Activated CD4-positive, alpha-beta memory T cell treated with anti-CD3 and anti-CD28 coated beads for 36 hours (primary cell): ENCODE measurements around the gene NOS1AP. TPM values are rescaled to one million over a fixed set of nuclear protein-coding genes. Genes with fewer than 3 reads are reported as not detected.

ENCODE experiments used
- CTCF ChIA-PET: fragments of 350-600 bp; sonication (Branson Sonifier 250); formaldehyde crosslinking; loops from one replicate; lab custom pipeline; 2021; ENCODE audit warnings: antibody characterized with exemption, inconsistent platforms; lab: Charles Lee
- POLR2A ChIA-PET: fragments of 350-600 bp; sonication (Branson Sonifier 250); formaldehyde crosslinking; loops from one replicate; lab custom pipeline; 2021; ENCODE audit warnings: antibody characterized with exemption; lab: Charles Lee
- DNase-seq: peaks from one replicate; pipeline ENCODE4 v3.0.0-alpha.2; 2020
- H3K27ac Mint-ChIP-seq: one replicate; pipeline ENCODE4 v1.8.0; 2021; ENCODE audit warnings: mixed read lengths
- H3K27me3 Mint-ChIP-seq: one replicate; pipeline ENCODE4 v1.8.0; 2021; ENCODE audit warnings: mixed read lengths
- H3K36me3 Mint-ChIP-seq: one replicate; pipeline ENCODE4 v1.8.0; 2021; ENCODE audit warnings: mixed read lengths
- H3K4me1 Mint-ChIP-seq: one replicate; pipeline ENCODE4 v1.8.0; 2021; ENCODE audit warnings: low read depth, mixed read lengths
- H3K4me3 Mint-ChIP-seq: one replicate; pipeline ENCODE4 v1.8.0; 2021; ENCODE audit warnings: mild to moderate bottlenecking, mixed read lengths
- H3K9me3 Mint-ChIP-seq: one replicate; pipeline ENCODE4 v1.8.0; 2021; ENCODE audit warnings: mixed read lengths
- intact Hi-C: fragments of 100-400 bp; cut with micrococcal nuclease; formaldehyde crosslinking; loops from one replicate; pipeline ENCODE4 v1.15.1; 2023
- total RNA-seq, 2 experiments: library from RNA; stranded (reverse); gene quantifications; one replicate each; pipeline ENCODE4 v1.2.3, GENCODE V29; 2021

Gene NOS1AP
- total RNA-seq, 2 experiments from 2014 or later: 0.12 TPM; not detected in 1

- Mint-ChIP-seq H3K4me3 (no peak overlapping the region), H3K9me3 (no peaks in the 10 kb centered on the region), H3K36me3 (no peaks in the 10 kb centered on the region), H3K27me3 (no peaks in the 10 kb centered on the region), H3K4me1 (no peaks in the 10 kb centered on the region), H3K27ac (no peak overlapping the region)
- ChIA-PET CTCF (no interaction called here), POLR2A (no interaction called here)
- no peak for DNase-seq
- intact Hi-C loops: no loop called here
Measured at GRCh38 chr1:162179121-162179520, 109.6 kb downstream of the NOS1AP start.

- H3K4me3 Mint-ChIP-seq: no peak overlapping the region
- POLR2A ChIA-PET: no interaction called here
- intact Hi-C loops: no loop called here
- no peaks in the 10 kb centered on the region for H3K27me3 Mint-ChIP-seq
- no peaks in the 10 kb centered on the region for H3K4me1 Mint-ChIP-seq
- DNase-seq: no peak
- no peaks in the 10 kb centered on the region for H3K9me3 Mint-ChIP-seq
- no peak overlapping the region for H3K27ac Mint-ChIP-seq
- no peaks in the 10 kb centered on the region for H3K36me3 Mint-ChIP-seq
- CTCF ChIA-PET: no interaction called here
Measured at GRCh38 chr1:162180813-162181212, 111.3 kb downstream of the NOS1AP start.

GRCh38 chr1:162182090-162182489, 112.6 kb downstream of the NOS1AP start:
- intact Hi-C loops: no loop called here
- no peak overlapping the region for H3K27ac Mint-ChIP-seq
- H3K9me3 Mint-ChIP-seq: no peaks in the 10 kb centered on the region
- ChIA-PET POLR2A (no interaction called here), CTCF (no interaction called here)
- no peak for DNase-seq
- peaks cover 4% of the 10 kb centered on the region for H3K27me3 Mint-ChIP-seq
- H3K4me1 Mint-ChIP-seq: no peaks in the 10 kb centered on the region
- no peak overlapping the region for H3K4me3 Mint-ChIP-seq
- H3K36me3 Mint-ChIP-seq: no peaks in the 10 kb centered on the region

- ChIA-PET POLR2A (no interaction called here), CTCF (no interaction called here)
- intact Hi-C loops: no loop called here
- Mint-ChIP-seq H3K4me3 (no peak overlapping the region), H3K36me3 (no peaks in the 10 kb centered on the region), H3K9me3 (no peaks in the 10 kb centered on the region), H3K27ac (no peak overlapping the region), H3K27me3 (peaks cover 4% of the 10 kb centered on the region), H3K4me1 (no peaks in the 10 kb centered on the region)
- DNase-seq: no peak
Measured at GRCh38 chr1:162185314-162186025, 116.0 kb downstream of the NOS1AP start.

- Mint-ChIP-seq H3K27me3 (peaks cover 4% of the 10 kb centered on the region), H3K36me3 (no peaks in the 10 kb centered on the region), H3K4me1 (no peaks in the 10 kb centered on the region), H3K27ac (no peak overlapping the region), H3K4me3 (no peak overlapping the region), H3K9me3 (no peaks in the 10 kb centered on the region)
- DNase-seq: no peak
- intact Hi-C loops: no loop called here
- CTCF ChIA-PET: no interaction called here
- POLR2A ChIA-PET: no interaction called here
Measured at GRCh38 chr1:162186026-162186374, 116.5 kb downstream of the NOS1AP start.

- no peaks in the 10 kb centered on the region for H3K9me3 Mint-ChIP-seq
- peaks cover 6% of the 10 kb centered on the region for H3K27me3 Mint-ChIP-seq
- no peaks in the 10 kb centered on the region for H3K36me3 Mint-ChIP-seq
- intact Hi-C loops: no loop called here
- DNase-seq: no peak
- H3K4me1 Mint-ChIP-seq: no peaks in the 10 kb centered on the region
- no peak overlapping the region for H3K4me3 Mint-ChIP-seq
- CTCF ChIA-PET: no interaction called here
- POLR2A ChIA-PET: no interaction called here
- no peak overlapping the region for H3K27ac Mint-ChIP-seq
Measured at GRCh38 chr1:162186406-162186805, 116.9 kb downstream of the NOS1AP start.

- ChIA-PET POLR2A (no interaction called here), CTCF (no interaction called here)
- Mint-ChIP-seq H3K27ac (no peak overlapping the region), H3K4me1 (no peaks in the 10 kb centered on the region), H3K36me3 (no peaks in the 10 kb centered on the region), H3K27me3 (peaks cover 6% of the 10 kb centered on the region), H3K9me3 (no peaks in the 10 kb centered on the region), H3K4me3 (no peak overlapping the region)
- intact Hi-C loops: no loop called here
- DNase-seq: no peak
Measured at GRCh38 chr1:162187687-162188276, 118.3 kb downstream of the NOS1AP start.

- Mint-ChIP-seq H3K27me3 (peaks cover 6% of the 10 kb centered on the region), H3K27ac (no peak overlapping the region), H3K36me3 (no peaks in the 10 kb centered on the region), H3K9me3 (no peaks in the 10 kb centered on the region), H3K4me1 (no peaks in the 10 kb centered on the region), H3K4me3 (no peak overlapping the region)
- POLR2A ChIA-PET: no interaction called here
- intact Hi-C loops: no loop called here
- DNase-seq: no peak
- CTCF ChIA-PET: no interaction called here
Measured at GRCh38 chr1:162189345-162189744, 119.9 kb downstream of the NOS1AP start.

GRCh38 chr1:162191396-162192305, 122.2 kb downstream of the NOS1AP start:
- no peak for DNase-seq
- POLR2A ChIA-PET: no interaction called here
- Mint-ChIP-seq H3K36me3 (no peaks in the 10 kb centered on the region), H3K27ac (no peak overlapping the region), H3K4me3 (no peak overlapping the region), H3K9me3 (no peaks in the 10 kb centered on the region), H3K4me1 (no peaks in the 10 kb centered on the region), H3K27me3 (peaks cover 7% of the 10 kb centered on the region)
- intact Hi-C loops: no loop called here
- CTCF ChIA-PET: no interaction called here

GRCh38 chr1:162192306-162192678, 122.8 kb downstream of the NOS1AP start:
- Mint-ChIP-seq H3K9me3 (no peaks in the 10 kb centered on the region), H3K36me3 (no peaks in the 10 kb centered on the region), H3K4me1 (no peaks in the 10 kb centered on the region), H3K27me3 (peaks cover 7% of the 10 kb centered on the region), H3K4me3 (no peak overlapping the region), H3K27ac (no peak overlapping the region)
- POLR2A ChIA-PET: no interaction called here
- intact Hi-C loops: no loop called here
- CTCF ChIA-PET: no interaction called here
- no peak for DNase-seq

- Mint-ChIP-seq H3K27ac (no peak overlapping the region), H3K27me3 (peaks cover 7% of the 10 kb centered on the region), H3K4me3 (no peak overlapping the region), H3K36me3 (no peaks in the 10 kb centered on the region), H3K4me1 (no peaks in the 10 kb centered on the region), H3K9me3 (no peaks in the 10 kb centered on the region)
- ChIA-PET CTCF (interaction anchor here (0.6 kb wide), 1 partner anchor 280 kb away, joined by 4 read pairs; no protein-coding TSS in a partner anchor), POLR2A (no interaction called here)
- intact Hi-C loops: no loop called here
- no peak for DNase-seq
Measured at GRCh38 chr1:162192763-162193162, 123.3 kb downstream of the NOS1AP start.

- intact Hi-C loops: no loop called here
- DNase-seq: no peak
- CTCF ChIA-PET: interaction anchor here (0.6 kb wide), 1 partner anchor 280 kb away, joined by 4 read pairs; no protein-coding TSS in a partner anchor
- H3K9me3 Mint-ChIP-seq: no peaks in the 10 kb centered on the region
- peaks cover 7% of the 10 kb centered on the region for H3K27me3 Mint-ChIP-seq
- POLR2A ChIA-PET: no interaction called here
- H3K36me3 Mint-ChIP-seq: no peaks in the 10 kb centered on the region
- no peaks in the 10 kb centered on the region for H3K4me1 Mint-ChIP-seq
- H3K4me3 Mint-ChIP-seq: no peak overlapping the region
- H3K27ac Mint-ChIP-seq: no peak overlapping the region
Measured at GRCh38 chr1:162193221-162193620, 123.7 kb downstream of the NOS1AP start.
